Measurements from ENCODE around the gene HSDL1. TPM values are rescaled to one million over a fixed set of nuclear protein-coding genes. Genes with fewer than 3 reads are reported as not detected.
"Not testable (repeated sequence)": the region's sequence is repeated elsewhere in the genome, so short reads cannot be mapped to it uniquely, and the experiment has no call there.

The HSDL1 gene
- total RNA-seq, 1 donor from 2014 or later: 36.4 TPM

- peak overlapping the region; percentile 39 for H3K4me3 Mint-ChIP-seq
- peaks cover 16% of the 10 kb centered on the region for H3K36me3 Mint-ChIP-seq
- H3K27me3 Mint-ChIP-seq: no peaks in the 10 kb centered on the region
- TF ChIP-seq CTCF (conservative IDR thresholded peaks at IDR 0.05): no peak
- H3K9me3 Mint-ChIP-seq: no peaks in the 10 kb centered on the region
- no peak overlapping the region for H3K27ac Mint-ChIP-seq
- DNase-seq (ENCODE audit: extremely low spot score, unreplicated experiment): no peak
- peaks cover 10% of the 10 kb centered on the region for H3K4me1 Mint-ChIP-seq (ENCODE audit: unreplicated experiment)
Observed at GRCh38 chr16:84120023-84120422, 25.0 kb downstream of the HSDL1 start.

GRCh38 chr16:84119368-84119767 lies 25.6 kb downstream of the HSDL1 start:
- peaks cover 12% of the 10 kb centered on the region for H3K36me3 Mint-ChIP-seq
- no peak for DNase-seq (ENCODE audit: extremely low spot score, unreplicated experiment)
- H3K27ac Mint-ChIP-seq: peak overlapping the region; percentile 34
- TF ChIP-seq CTCF (conservative IDR thresholded peaks at IDR 0.05): no peak
- no peaks in the 10 kb centered on the region for H3K9me3 Mint-ChIP-seq
- peaks cover 10% of the 10 kb centered on the region for H3K4me1 Mint-ChIP-seq (ENCODE audit: unreplicated experiment)
- H3K4me3 Mint-ChIP-seq: no peak overlapping the region
- H3K27me3 Mint-ChIP-seq: no peaks in the 10 kb centered on the region

- Mint-ChIP-seq H3K4me3 (peak overlapping the region; percentile 77), H3K4me1 (ENCODE audit: unreplicated experiment) (peaks cover 10% of the 10 kb centered on the region)
- not testable (repeated sequence) for H3K27ac Mint-ChIP-seq; H3K27me3 Mint-ChIP-seq; DNase-seq (ENCODE audit: extremely low spot score, unreplicated experiment); H3K9me3 Mint-ChIP-seq; H3K36me3 Mint-ChIP-seq
Observed at GRCh38 chr16:84118315-84118714, 26.7 kb downstream of the HSDL1 start.

GRCh38 chr16:84117494-84117843 lies 27.5 kb downstream of the HSDL1 start:
- no peak for DNase-seq (ENCODE audit: extremely low spot score, unreplicated experiment)
- Mint-ChIP-seq H3K27me3 (no peaks in the 10 kb centered on the region), H3K27ac (peak overlapping the region; percentile 94), H3K4me3 (peak overlapping the region; percentile 97), H3K36me3 (peaks cover 5% of the 10 kb centered on the region), H3K9me3 (no peaks in the 10 kb centered on the region), H3K4me1 (ENCODE audit: unreplicated experiment) (peaks cover 10% of the 10 kb centered on the region)
- TF ChIP-seq CTCF (conservative IDR thresholded peaks at IDR 0.05): no peak

- H3K9me3 Mint-ChIP-seq: no peaks in the 10 kb centered on the region
- TF ChIP-seq CTCF (conservative IDR thresholded peaks at IDR 0.05): no peak
- peak; percentile 100 for DNase-seq (ENCODE audit: extremely low spot score, unreplicated experiment)
- H3K27me3 Mint-ChIP-seq: no peaks in the 10 kb centered on the region
- H3K4me1 Mint-ChIP-seq (ENCODE audit: unreplicated experiment): peaks cover 10% of the 10 kb centered on the region
- peak within 1 kb of the TSS; percentile 97 for H3K4me3 Mint-ChIP-seq
- peak within 1 kb of the TSS; percentile 96 for H3K27ac Mint-ChIP-seq
- peaks cover 3% of the 10 kb centered on the region for H3K36me3 Mint-ChIP-seq
Observed at GRCh38 chr16:84116720-84117493, 28.1 kb downstream of the HSDL1 start, which contains the start of gene MBTPS1. MBTPS1 (minus strand) TSS chr16:84116942; CDS start chr16:84101783, 15,159 bp downstream.

- H3K36me3 Mint-ChIP-seq: no peaks in the 10 kb centered on the region
- DNase-seq (ENCODE audit: extremely low spot score, unreplicated experiment): no peak
- H3K4me3 Mint-ChIP-seq: peak overlapping the region; percentile 96
- TF ChIP-seq CTCF (conservative IDR thresholded peaks at IDR 0.05): peak; percentile 69
- H3K27me3 Mint-ChIP-seq: no peaks in the 10 kb centered on the region
- H3K4me1 Mint-ChIP-seq (ENCODE audit: unreplicated experiment): peaks cover 10% of the 10 kb centered on the region
- peak overlapping the region; percentile 96 for H3K27ac Mint-ChIP-seq
- no peaks in the 10 kb centered on the region for H3K9me3 Mint-ChIP-seq
Observed at GRCh38 chr16:84115919-84116719, 28.9 kb downstream of the HSDL1 start.

- peaks cover 19% of the 10 kb centered on the region for H3K4me1 Mint-ChIP-seq (ENCODE audit: unreplicated experiment)
- not testable (repeated sequence) for H3K36me3 Mint-ChIP-seq; H3K27ac Mint-ChIP-seq; DNase-seq (ENCODE audit: extremely low spot score, unreplicated experiment); H3K9me3 Mint-ChIP-seq; H3K4me3 Mint-ChIP-seq; H3K27me3 Mint-ChIP-seq
Observed at GRCh38 chr16:84111949-84112348, 33.0 kb downstream of the HSDL1 start.
